HTERT RPE-1 (cell line): ENCODE data around the gene MTNR1A.

ENCODE experiments used
- in situ Hi-C: fragments of 300-500 bp; cut with MboI; formaldehyde crosslinking; loops from 4 replicates; pipeline ENCODE4 v1.14.3; 2020; ENCODE audit warnings: low sequenced_read_pairs

Gene MTNR1A

DNA sequence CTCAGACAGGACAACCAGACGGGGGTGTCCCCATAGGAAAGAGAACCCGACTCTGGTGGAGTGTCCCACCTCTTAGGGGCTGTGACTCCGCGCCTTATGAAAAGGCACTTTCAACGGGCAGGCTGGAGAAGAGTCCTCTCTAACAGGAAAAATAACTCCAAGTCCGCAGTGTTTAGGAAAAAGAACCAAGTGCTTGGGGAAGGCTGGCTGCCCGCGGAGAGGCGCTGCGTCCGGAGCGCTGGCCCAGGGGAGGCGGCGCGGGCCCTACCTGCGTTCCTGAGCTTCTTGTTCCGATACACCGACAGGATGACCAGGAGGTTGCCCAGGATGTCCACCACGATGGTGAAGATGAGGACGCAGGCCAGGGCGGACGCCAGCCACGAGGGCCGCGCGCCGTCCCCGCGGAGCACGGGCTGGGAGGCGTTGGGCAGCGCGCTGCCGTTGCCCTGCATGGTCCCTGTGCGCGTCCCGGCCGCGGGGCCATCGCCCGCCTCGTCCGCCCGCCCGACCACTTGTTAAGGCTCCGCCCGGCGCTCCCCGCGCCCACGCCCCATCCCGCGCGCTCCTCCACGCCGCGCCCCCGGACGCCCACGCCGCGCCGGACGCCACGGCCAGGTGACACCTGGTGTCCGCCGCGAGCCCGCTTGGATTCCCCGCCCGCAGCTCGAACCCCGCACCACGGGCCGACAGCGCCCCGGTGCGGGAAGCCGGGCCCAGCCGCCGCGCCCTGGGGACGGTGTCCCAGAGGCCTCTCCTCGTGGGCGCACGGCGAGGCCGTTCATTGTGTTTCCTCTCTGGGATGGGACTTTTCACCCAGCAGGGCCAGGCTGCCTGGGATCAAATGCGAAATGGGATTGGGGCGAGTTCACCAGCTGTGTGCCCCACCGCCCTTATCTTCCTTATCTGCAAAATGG lies at the start of gene MTNR1A:
Gene MTNR1A (minus strand): TSS at position 654 of the 914 bp plus-strand sequence. CDS start 202 bp downstream, at position 452.
- in situ Hi-C loops: no loop called here

GRCh38 chr4:186604124-186604807 lies 48.9 kb upstream of the MTNR1A start:
- in situ Hi-C loops: no loop called here

DNA sequence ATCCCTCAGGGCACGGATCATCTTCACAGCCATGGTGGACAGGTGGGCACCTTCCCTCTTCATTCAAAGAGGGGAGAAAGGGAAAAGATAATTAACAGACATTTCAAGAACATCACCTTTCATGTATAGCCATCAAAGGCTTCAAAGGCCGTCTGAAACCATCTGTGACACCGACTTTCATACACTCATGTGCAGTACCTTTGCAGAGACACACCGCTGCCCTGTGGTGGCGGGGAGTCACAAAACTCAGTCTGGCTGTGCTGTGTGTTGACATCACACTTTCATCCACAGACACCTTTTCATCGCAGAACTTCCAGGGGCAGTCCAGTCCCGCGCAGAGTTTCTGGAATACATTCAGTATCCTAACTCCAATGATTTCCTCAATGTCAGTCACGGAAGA lies 47.6 kb upstream of the MTNR1A start:
- in situ Hi-C loops: no loop called here

DNA sequence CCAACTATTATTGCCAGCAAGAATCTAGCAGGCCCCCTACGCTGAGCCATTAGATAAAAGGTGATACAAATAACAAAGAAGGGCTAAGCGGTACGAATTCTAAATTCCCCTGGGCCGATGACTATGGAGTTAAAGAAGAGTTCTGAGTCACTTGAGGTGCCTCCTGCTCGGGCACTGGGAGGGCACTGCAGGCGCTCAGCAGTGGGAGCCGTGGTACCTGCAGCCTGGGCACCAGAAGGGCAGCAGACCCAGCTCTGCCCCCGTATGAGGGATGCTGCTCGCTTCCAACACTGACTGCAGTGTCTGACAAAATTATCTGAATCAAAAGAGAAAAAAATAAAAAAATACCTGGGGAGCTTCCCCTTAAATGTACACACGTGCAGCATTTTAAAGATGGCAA lies 44.1 kb upstream of the MTNR1A start:
- in situ Hi-C loops: no loop called here

GRCh38 chr4:186598686-186599085 lies 43.3 kb upstream of the MTNR1A start:
- in situ Hi-C loops: no loop called here

- in situ Hi-C loops: no loop called here
These were observed 41.6 kb upstream of the MTNR1A start for GRCh38 chr4:186596850-186597390.

GRCh38 chr4:186596346-186596745 lies 41.0 kb upstream of the MTNR1A start:
- in situ Hi-C loops: no loop called here

DNA sequence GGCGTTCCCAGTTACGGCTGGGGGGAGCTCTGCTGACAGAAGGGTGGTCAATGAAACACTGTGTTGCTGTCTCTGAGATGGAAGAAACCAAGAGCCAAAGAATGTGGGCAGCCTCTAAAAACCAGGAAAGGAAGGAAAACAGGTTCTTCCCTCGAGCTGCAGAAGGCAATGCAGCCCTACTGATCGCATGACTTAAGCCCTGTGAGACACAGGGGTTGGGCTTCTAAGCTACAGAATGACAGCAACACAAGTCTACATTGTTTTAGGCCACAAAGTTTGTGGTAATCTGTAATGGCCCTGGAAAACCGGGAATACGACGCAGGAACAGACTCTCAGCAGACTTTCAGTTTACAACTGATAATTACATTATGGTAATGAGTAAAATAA lies 38.2 kb upstream of the MTNR1A start:
- in situ Hi-C loops: no loop called here

DNA sequence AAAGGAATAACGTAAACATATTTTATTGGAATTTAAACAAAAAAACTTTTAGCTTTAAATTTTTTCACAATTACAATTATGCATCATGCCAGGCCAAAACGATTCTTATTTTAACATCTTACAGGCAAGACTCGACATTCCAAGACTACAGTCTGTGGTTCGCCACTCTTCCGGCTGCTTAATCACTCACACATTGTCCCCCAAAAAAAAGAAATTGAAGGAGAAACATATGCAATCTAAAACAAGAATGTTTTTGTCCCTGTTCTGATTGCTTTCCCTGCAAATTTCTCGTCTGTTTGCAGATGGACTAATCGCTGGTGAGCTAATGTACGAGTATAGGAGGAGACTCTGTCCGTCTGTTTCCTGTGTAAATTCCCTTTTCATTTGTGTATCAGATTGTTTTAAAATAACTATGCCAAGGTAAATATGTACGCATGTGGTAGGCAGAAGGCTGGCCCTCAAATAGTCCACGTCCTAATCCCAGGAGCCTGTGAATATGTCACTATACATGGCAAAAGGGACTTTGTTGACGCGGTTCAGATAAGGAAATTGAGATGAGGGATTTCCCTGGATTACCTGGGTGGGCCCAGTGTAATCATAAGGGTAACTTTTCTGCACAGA lies 37.7 kb upstream of the MTNR1A start:
- in situ Hi-C loops: no loop called here

- in situ Hi-C loops: no loop called here
These were observed 37.1 kb upstream of the MTNR1A start for GRCh38 chr4:186592445-186592844.

GRCh38 chr4:186591651-186592050 lies 36.3 kb upstream of the MTNR1A start:
- in situ Hi-C loops: no loop called here

- in situ Hi-C loops: no loop called here
These were observed 33.1 kb upstream of the MTNR1A start for GRCh38 chr4:186588503-186588902.

GRCh38 chr4:186587416-186588018 lies 32.1 kb upstream of the MTNR1A start:
- in situ Hi-C loops: no loop called here

DNA sequence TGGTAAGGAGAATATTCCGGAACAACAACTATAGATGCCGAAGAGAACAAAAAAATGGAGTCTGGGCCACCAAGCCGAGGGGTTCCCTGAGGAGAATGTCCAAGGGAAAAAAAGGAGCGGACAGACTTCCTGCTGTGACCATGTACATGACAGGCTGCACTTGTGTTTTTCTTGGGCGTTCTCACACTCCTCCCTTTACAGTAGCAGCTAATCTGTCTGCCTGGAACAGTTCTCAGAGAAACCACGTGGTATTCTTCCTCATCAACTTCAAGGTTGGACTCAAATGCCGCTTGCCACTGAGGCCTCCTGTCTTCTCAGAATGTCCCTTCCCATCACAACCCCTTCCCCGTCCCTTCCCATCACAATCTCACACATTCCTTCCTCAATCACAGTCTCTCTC lies 30.8 kb upstream of the MTNR1A start:
- in situ Hi-C loops: no loop called here

DNA sequence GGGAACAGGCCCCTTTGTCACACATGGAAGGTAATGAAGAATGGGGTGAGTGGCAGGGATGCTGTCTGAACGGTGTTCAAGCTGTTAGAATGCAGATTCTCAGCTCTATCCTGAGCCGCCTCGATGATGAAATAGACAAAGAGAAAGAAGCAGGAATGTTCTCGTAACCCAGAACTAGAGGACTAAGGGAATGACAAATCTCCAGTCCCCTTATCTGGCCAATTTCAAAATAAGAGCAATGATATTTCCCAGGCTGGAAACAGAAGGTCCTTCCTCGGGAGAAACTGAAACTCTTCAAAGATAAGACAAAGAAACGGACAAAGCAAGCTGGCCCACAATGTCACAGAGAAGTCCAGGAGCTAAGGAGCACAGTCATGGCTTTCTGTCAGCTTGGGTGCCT lies 29.5 kb upstream of the MTNR1A start:
- in situ Hi-C loops: no loop called here

DNA sequence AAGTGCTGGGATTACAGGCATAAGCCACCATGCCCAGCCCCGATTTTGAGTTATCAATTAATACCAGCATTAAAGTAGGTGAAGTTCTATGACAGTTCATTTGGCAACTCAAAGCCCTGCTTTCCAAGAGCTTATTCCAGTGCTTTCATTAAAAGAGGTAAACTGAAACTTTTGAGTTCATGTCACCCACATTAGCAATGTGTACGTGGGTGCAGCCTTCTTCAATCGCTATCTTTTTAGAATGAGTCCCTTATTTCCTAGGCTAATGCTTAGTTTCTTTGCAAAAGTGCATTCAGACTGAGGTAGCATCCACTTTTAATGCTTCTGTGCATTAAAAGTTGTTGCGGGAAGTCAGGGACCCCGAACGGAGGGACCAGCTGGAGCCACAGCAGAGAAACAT lies 26.1 kb upstream of the MTNR1A start:
- in situ Hi-C loops: no loop called here

DNA sequence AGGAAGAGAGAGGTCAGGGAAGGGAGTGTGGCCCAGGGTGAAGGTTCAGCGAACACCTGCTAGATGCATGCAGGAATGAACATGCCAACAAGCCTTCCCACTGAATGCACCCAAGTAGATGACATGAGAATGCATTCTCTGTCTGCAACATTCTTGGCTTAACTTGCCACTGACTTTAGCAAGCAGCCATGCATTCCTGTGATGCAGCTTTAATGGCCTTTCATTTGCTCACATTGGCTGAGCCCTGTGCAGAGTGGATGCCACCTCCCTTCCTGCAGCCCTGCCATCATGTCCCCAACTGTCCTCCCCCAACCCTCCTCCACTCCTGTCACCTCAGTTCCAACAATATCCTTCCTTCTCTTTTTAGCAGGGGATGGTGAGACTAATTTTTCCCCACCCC lies 25.3 kb upstream of the MTNR1A start:
- in situ Hi-C loops: no loop called here

DNA sequence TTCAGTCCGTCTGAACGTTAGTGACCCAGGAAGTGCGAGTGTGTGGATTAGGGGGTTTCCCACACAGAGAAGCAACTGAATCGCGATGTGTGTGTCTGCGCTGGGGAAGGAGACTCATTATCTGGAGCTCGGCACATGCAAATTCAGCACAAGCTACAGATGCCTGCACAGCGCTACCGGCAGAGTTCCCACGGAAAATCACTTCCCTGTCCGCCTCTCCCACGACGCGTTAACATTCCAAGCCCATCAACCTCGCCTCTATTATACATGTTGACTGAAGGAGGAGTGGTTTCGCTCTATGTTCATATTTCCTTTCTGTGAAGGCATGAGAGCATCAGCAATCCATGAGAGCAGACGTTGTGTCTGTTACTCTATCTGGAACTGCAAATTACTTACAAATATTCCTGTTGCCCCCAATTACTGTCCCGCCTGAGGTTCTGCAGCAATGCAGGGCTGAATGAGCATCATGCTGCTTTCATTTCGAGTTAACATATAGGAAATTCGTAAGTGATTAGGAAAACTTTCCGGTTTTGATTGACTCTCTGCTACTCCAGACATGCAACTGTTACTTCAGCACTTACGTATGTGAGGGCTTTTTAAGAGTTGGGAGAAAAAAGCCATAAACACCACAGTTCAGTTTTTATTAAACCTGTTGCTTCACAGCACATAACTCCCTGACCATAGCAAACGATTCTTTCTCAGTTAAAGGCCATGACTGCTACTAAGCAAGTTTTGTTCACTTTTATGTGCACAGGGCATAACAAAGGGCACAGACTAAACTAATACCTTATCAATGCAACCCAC lies 15.0 kb upstream of the MTNR1A start:
- in situ Hi-C loops: no loop called here

GRCh38 chr4:186569533-186570192 lies 14.3 kb upstream of the MTNR1A start:
- in situ Hi-C loops: no loop called here

- in situ Hi-C loops: no loop called here
These were observed 10.7 kb upstream of the MTNR1A start for GRCh38 chr4:186566068-186566467.
